Activated CD4-positive, CD25-positive, alpha-beta regulatory T cell (primary cell): Measurements from ENCODE around the gene IP6K3.

Experiments used
- DNase-seq, 4 experiments: peaks; one replicate each; lab custom pipeline; 2025; lab: John Stamatoyannopoulos, UW

IP6K3 gene

GRCh38 chr6:33705268-33705885 is 41.3 kb downstream of the IP6K3 start:
- no peak for DNase-seq

- DNase-seq = no peak
Observed at GRCh38 chr6:33704215-33705066, 42.3 kb downstream of the IP6K3 start.

GRCh38 chr6:33702345-33702977 is 44.2 kb downstream of the IP6K3 start:
- no peak for DNase-seq

GRCh38 chr6:33700391-33701050 is 46.2 kb downstream of the IP6K3 start:
- DNase-seq = peak; percentile 20 to 57 (median 44)

GRCh38 chr6:33699739-33700138 is 47.0 kb downstream of the IP6K3 start:
- DNase-seq = no peak

- no peak for DNase-seq
Observed at GRCh38 chr6:33699131-33699530, 47.6 kb downstream of the IP6K3 start.

- DNase-seq = no peak
Observed at GRCh38 chr6:33698494-33698893, 48.2 kb downstream of the IP6K3 start.

- DNase-seq = no peak
Observed at GRCh38 chr6:33697845-33698244, 48.9 kb downstream of the IP6K3 start.

GRCh38 chr6:33696548-33697518 is 49.9 kb downstream of the IP6K3 start:
- DNase-seq = no peak

- no peak for DNase-seq
Observed at GRCh38 chr6:33696076-33696475, 50.6 kb downstream of the IP6K3 start.

- DNase-seq = no peak
Observed at GRCh38 chr6:33695451-33695887, 51.2 kb downstream of the IP6K3 start.

- DNase-seq = no peak
Observed at GRCh38 chr6:33694977-33695376, 51.7 kb downstream of the IP6K3 start.

GRCh38 chr6:33694401-33694931 is 52.2 kb downstream of the IP6K3 start:
- DNase-seq = peak in 1 of 4 experiments; percentile 38

GRCh38 chr6:33693186-33694105 is 53.3 kb downstream of the IP6K3 start:
- no peak for DNase-seq

- DNase-seq = peak in 2 of 4 experiments; percentile 9 to 18
Observed at GRCh38 chr6:33692760-33693158, 53.9 kb downstream of the IP6K3 start.

GRCh38 chr6:33692078-33692759 is 54.5 kb downstream of the IP6K3 start:
- no peak for DNase-seq

- no peak for DNase-seq
Observed at GRCh38 chr6:33691456-33692077, 55.1 kb downstream of the IP6K3 start.

- DNase-seq = no peak
Observed at GRCh38 chr6:33690766-33691165, 55.9 kb downstream of the IP6K3 start.

GRCh38 chr6:33689879-33690278 is 56.8 kb downstream of the IP6K3 start:
- no peak for DNase-seq
